Spleen (tissue), 7 donors: ENCODE results near the gene CEP20.

ENCODE experiments used
- CTCF ChIP-seq, 11 experiments: fragments of 200-600 bp in 7 of 11; fragments of 450-650 bp in 4 of 11; sonication (generic) in 4 of 11; IDR thresholded peaks in 8 of 11; conservative IDR thresholded peaks in 3 of 11; 1 replicate in 7 of 11; 2 replicates in 4 of 11; pipeline versions ENCODE4 v1.4.0 to v1.8.0; 2016 to 2021; ENCODE audit warnings: antibody characterized with exemption in 11 of 11, inconsistent platforms in 4 of 11, mild to moderate bottlenecking in 1 of 11
- POLR2A ChIP-seq, 3 donors: fragments of 450-650 bp; IDR thresholded peaks; one replicate each; pipeline ENCODE4 v1.5.1; 2017; ENCODE audit warnings: antibody characterized with exemption in 3 of 3, mild to moderate bottlenecking in 1 of 3
- POLR2AphosphoS5 ChIP-seq, 3 donors: sonication (generic); formaldehyde crosslinking; IDR thresholded peaks; one replicate each; pipeline ENCODE4 v1.5.1; 2017; ENCODE audit warnings: antibody characterized with exemption in 3 of 3
- donor health status: DM: no; HTN: no; CAD: no; lungs with moderate emphysema.
- donor health status: DM: no; HTN: no; CAD: no.
- donor health status: DM: no; HTN: no; CAD: no.

GRCh38 chr16:15817446-15817845 is 71.0 kb downstream of the CEP20 start:
- no peak for TF ChIP-seq CTCF (IDR thresholded peaks at IDR 0.05 in 8 of 11, conservative IDR thresholded peaks at IDR 0.05 in 3 of 11)
- TF ChIP-seq POLR2AphosphoS5 (IDR thresholded peaks at IDR 0.05), result no peak
- TF ChIP-seq POLR2A (IDR thresholded peaks at IDR 0.05), result no peak
